Measurements from ENCODE around the gene DYSF.
"Not testable (repeated sequence)": the region's sequence is repeated elsewhere in the genome, so short reads cannot be mapped to it uniquely, and the experiment has no call there.

Gene DYSF

DNA sequence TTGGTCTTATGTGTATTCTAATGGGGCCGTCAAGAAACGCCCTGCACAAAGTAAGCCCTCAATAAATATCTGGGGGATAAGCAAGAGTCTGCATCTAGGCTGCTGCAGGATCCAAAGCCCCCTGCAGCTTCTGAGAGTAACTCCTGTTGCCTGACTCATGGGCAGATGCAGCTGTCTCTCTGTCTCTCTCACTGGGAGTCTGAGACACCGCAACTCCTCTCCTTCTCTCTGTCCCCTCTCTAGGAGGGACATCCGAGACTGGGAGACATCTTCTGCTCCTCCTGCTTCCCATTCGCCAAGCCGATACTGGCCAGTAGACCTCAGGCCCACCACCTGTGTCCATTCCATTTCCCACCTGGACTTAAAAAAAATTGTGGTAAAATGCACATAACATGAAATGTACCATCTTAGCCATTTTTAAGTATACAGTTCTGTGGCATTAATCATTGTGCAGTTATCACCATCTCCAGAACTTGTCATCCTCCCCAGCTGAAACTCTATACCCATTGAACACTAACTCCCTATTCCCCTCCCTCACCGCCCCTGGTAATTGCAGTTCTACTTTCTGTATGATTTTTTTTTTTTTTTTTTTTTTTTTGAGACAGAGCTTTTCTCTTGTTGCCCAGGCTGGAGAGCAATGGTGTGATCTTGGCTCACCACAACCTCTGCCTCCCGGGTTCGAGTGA is 20.1 kb downstream of the DYSF start:
- DNase-seq, result no peak

DNA sequence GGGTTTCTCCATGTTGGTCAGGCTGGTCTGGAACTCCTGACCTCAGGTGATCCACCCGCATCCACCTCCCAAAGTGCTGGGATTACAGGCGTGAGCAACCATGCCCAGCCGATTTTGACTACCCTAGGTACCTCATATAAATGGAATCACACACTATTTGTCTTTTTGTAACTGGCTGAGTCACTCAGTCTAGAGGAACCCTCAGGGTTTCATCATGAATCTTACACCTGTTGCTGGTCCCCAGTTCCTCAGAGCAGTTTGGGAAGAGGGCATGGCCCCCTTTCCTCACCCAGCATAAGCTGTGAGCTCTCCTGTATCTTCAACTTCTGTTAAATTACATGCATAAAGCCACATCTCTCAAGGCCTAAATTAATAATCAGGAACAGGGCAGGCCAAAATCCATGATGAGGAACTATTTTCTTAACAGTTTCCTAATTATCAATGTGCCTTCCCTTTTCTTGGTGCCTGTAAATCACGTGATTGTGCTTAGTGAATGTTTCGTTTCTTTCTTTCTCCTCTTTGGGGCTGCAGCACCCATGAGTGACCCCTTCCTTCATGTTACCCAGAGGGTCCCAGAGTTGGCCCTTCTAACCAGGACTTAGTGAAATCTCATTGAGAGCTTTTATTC is 20.9 kb downstream of the DYSF start:
- DNase-seq, result no peak

DNA sequence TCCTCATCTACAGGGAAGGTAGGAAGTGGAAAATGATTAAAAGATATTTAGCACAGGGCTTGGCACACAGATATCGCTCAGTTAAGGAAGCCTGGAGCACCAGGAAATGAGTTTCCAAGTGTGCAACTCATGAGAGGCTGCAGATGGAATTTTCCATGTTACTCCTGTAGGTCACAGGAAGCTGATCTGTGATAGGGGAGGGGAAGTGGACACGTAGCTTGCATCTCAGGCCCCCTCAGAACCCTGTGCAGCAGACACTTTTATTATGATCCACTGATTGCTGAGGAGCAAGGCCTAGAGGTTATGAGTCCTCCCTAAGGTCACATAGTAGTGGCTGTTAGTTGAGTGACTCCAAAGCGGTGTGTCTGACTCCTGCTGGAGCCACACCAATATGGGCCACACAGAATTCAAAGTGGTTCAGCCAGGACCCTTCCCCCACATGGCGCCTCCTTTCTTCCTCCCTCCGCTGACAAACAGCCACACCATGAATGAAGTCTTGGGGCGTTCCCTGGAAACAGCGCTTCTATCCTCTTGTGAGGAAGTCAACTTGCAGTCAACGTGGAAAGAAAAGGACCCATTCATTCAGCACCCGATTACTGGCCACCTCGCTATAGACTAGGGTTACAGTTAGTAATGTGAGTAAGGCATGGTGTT is 21.5 kb downstream of the DYSF start:
- DNase-seq, result no peak

DNA sequence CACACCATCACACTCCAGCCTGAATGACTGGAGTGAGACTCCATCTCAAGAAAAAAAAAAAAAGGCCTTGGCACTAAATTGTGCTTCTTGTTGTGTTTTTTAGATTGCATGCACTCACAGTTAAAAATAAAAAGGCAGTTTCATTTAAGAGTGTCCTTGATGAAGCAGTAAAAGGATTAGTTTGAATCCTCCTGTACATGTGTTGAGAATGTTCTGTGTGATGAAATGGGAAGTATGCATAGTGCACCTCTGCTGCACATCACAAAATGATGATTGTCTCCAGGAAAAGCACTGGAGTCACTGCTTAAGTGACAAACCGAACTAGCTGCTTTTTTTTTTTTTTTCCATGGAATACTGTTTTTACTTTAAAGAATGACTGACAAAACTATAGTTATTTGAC is 23.1 kb downstream of the DYSF start:
- DNase-seq, result no peak

DNA sequence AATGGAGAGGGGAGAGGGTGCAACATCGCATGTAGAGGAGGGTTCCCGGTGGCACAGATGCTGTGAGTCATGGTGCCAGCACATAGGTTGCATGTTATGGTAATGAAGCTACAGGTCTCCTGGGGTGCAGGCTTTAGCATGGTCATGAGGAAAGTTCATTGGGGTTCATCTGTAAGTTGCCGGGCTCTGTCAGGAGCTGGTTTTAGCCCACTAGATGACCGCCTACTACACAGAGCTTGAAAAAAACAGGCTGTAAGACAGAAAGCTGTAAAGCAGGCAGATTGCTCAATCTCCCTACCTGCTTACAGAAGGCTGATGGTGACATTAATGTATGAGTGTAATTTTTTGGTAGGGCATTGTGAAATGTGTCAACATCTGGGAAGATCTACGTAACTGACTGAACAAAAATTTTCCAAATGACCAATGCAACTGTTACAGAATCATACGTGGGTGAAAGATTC is 23.9 kb downstream of the DYSF start:
- no peak for DNase-seq

GRCh38 chr2:71478806-71479205 is 25.4 kb downstream of the DYSF start:
- DNase-seq, result no peak

DNA sequence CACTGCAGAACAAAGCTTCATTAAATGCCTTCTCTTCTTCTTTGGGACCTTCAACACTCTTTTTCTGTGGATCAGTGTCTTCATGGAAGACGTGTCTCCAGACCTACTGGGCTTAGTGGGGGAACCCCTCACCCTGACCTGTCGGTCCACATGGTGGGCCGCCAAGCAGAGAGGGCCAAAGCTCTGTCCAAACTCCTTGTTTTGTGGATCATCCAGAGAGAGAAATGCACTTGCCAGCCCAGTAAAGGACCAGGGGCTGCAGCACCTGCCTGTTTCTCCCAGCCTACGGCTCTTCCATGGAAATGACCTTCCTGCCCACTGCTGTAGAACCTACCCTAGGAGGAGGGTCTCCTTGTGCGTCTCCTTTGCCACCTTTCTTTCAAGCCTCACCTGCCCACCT is 25.9 kb downstream of the DYSF start:
- no peak for DNase-seq

- DNase-seq, result no peak
Measured at GRCh38 chr2:71481111-71481510, 27.8 kb downstream of the DYSF start.

DNA sequence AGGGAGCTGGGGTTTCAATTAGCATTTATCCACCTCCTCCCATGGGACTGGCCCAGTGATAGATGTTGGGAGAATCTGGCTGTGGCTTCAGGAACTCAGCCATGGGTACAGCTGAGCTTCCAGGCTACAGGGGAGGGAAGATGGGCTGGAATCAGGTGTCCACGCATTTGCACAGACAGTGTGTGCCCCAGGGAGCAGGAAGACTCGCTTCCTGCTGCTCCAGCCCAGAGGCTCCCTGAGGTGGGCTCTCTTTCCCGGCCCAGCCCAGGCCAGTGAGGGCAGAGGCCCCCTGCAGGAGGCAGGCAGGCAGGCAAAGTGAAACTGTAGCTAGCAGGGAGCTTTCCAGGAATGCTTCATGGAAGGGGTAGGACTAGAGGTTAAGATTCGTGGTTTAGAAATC is 28.7 kb downstream of the DYSF start:
- no peak for DNase-seq

DNA sequence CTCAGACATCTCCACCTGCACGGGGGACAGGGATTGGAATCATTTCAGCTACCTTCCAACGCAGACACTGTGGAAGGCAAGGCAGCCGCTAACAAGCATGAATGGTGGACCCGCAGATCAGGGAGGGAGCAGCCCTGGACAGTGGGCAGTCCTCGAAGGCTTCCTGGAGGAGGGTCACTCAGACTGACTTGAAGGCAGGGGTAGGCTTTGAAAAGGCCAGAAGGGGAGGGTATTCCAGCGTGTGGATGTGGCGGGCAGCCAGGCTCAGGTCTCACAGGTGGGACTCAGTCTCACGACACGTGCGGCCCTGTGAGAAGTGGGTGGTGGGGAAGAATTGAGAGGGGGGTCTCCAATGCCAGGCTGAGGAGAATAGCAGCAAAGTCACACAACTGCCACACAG is 29.9 kb downstream of the DYSF start:
- DNase-seq, result no peak

DNA sequence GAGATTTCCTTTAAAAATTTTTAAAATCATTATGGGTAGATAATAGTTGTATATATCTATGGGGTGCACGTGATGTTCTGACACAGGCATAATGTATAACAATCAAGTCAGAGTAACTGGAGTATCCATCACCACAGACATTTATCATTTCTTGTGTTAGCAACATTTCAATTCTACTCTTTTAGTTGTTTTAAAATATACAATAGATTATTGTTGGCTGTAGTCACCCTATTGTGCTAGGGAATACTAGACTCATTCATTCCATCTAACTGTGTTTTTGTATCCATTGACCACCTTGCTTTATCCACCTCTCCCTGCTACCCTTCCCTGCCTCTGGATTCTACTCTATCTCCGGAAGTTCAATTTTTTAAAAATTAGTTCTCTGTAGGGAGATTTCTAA is 31.0 kb downstream of the DYSF start:
- no peak for DNase-seq

DNA sequence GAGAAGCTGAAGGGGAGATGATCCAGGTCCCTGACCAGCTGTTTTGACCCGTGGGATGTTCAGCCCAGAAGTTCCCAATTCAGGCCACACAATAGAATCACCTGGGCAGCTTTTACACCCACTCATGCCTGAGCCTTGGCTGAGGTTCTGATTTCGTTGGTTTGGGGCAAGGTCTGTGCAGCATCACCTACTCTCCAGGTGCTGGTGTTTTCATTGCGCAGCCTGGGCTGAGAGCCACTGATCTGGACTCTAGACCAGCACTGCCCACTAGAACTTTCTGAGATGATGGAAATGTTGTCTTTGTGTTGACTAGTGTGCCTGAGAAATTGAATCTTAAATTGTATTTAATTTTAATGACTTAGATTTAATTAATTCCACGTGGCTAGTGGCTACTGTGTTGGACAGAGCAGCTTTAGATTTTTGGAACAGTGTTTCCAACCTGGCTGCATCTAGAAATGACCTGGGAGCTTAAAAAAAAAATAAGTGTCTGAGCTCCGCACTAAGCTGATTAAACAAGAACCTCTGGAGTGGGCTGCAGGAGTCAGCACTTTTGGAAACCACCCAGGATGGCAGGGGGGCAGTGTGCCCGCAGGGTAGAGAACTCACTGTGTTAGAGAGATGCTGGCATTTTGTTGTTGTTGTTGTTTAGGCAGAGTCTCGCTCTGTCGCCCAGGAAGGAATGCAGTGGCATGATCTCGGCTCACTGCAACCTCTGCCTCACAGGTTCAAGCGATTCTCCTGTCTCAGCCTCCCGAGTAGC is 33.7 kb downstream of the DYSF start:
- DNase-seq, result no peak

- not testable (repeated sequence) for DNase-seq
Measured at GRCh38 chr2:71491551-71491950, 38.2 kb downstream of the DYSF start.

- no peak for DNase-seq
Measured at GRCh38 chr2:71492112-71492511, 38.8 kb downstream of the DYSF start.

DNA sequence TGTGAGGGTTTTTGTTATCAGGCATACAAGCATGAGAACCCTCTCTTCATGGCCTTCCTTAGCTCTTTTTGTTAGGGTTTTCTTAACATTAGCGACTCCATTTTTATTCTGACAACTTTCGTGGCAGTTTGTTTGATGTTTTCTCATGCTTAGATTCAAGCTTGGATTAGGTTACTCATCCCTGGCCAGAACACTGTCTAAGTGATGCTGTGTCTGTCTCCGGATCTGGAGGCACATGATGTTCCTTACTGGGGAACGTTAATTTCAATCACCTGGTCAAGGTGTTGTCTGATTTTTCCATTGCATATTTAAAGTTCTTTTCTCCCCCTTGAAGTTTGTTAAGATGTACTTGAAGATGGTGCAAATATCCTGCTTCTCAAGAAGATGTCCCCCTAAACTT is 40.7 kb downstream of the DYSF start:
- no peak for DNase-seq

GRCh38 chr2:71494523-71495155 is 41.3 kb downstream of the DYSF start:
- DNase-seq, result no peak

GRCh38 chr2:71496156-71496770 is 42.9 kb downstream of the DYSF start:
- DNase-seq, result no peak

DNA sequence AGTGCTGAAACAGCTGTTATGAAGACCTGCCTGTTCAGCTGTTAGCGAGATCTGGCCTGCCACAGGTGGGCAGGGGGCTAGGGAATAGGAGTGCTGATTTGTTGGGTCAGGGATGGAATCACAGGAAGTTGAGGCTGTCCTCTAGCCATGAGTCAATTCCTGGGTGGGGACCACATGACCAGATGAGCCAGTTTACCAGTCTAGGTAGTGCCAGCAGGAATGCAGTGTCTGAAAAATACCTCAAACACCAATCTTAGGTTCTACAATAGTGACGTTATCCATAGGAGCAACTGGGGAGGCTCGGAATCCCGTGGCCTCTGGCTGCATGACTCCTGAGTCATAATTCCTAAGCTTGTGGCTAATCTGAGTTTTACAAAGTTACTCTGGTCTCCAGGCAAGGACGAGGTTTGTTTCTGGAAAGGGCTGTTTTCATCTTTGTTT is 44.9 kb downstream of the DYSF start:
- DNase-seq, result no peak

GRCh38 chr2:71499691-71500090 is 46.3 kb downstream of the DYSF start:
- DNase-seq, result no peak

- DNase-seq, result no peak
Measured at GRCh38 chr2:71500426-71501079, 47.2 kb downstream of the DYSF start.

DNA sequence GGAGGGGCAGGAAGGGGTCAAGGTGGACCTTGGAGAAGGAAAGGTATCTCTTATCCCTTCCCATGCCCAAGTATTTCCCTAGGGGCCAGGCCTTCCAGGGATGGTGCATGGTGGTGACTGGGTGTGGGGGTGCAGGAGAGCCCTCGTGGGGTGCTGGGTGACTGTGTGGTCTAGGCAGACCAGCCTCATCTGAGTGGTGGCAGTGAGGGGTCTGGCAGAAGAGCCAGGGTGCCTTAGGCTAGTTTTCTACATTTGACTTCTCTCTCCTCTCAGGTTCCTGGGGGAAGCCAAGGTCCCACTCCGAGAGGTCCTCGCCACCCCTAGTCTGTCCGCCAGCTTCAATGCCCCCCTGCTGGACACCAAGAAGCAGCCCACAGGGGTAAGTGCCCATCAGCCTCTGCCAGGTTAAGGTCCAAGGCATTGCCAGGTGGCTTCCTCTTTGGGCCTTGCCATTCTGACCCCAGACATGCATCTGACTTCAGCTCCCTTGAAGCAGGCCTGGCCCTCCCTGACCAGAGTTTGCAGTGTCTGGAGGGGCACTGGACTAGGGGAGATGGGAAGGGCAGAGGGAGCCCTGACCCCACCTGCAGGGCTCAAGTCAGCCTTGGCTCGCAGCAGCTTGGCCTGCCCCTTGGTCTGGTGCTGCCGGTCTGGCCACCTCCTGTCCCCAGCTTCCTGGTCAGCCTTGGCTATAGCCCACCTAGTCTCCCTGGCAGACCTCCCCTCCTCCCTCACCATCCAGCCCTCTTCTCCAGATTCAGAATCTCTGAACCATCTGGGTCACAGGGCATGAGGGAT is 49.8 kb downstream of the DYSF start:
- no peak for DNase-seq
